WERI-Rb-1 (cell line): ENCODE measurements around the gene TENT4A.

Experiments used
- DNase-seq: peaks from one replicate; pipeline ENCODE4 v3.0.0-alpha.2; 2020
- H3K27ac ChIP-seq: fragments of 250-450 bp; sonication (Bioruptor Pico); 2 replicates; pipeline ENCODE4 v1.5.1; 2020; ENCODE audit warnings: mild to moderate bottlenecking, moderate library complexity
- H3K27me3 ChIP-seq: fragments of 250-450 bp; sonication (Bioruptor Pico); 2 replicates; pipeline ENCODE4 v1.5.1; 2021; ENCODE audit warnings: mild to moderate bottlenecking, low read depth, moderate library complexity; ENCODE audit not compliant: insufficient read depth, severe bottlenecking
- H3K36me3 ChIP-seq: fragments of 250-450 bp; sonication (Bioruptor Pico); 2 replicates; pipeline ENCODE4 v1.5.1; 2020; ENCODE audit warnings: mild to moderate bottlenecking, moderate library complexity
- H3K4me3 ChIP-seq: 2 replicates; pipeline ENCODE4 v1.5.1; 2011; ENCODE audit warnings: low read depth, mild to moderate bottlenecking, control low read depth, low read length
- H3K9me3 ChIP-seq: fragments of 250-450 bp; sonication (Bioruptor Pico); 2 replicates; pipeline ENCODE4 v1.5.1; 2021; ENCODE audit warnings: mild to moderate bottlenecking, moderate library complexity; ENCODE audit not compliant: severe bottlenecking
- TF ChIP-seq, protein P1 (sequence below): IDR thresholded peaks from 2 replicates; pipeline ENCODE4 v1.5.1; 2011; ENCODE audit warnings: low read depth, mild to moderate bottlenecking, control low read depth, inconsistent platforms, low read length

The TENT4A gene

GRCh38 chr5:6747103-6747502, 33.9 kb downstream of the TENT4A start:
- DNase-seq: no peak
- TF ChIP-seq, protein P1, sequence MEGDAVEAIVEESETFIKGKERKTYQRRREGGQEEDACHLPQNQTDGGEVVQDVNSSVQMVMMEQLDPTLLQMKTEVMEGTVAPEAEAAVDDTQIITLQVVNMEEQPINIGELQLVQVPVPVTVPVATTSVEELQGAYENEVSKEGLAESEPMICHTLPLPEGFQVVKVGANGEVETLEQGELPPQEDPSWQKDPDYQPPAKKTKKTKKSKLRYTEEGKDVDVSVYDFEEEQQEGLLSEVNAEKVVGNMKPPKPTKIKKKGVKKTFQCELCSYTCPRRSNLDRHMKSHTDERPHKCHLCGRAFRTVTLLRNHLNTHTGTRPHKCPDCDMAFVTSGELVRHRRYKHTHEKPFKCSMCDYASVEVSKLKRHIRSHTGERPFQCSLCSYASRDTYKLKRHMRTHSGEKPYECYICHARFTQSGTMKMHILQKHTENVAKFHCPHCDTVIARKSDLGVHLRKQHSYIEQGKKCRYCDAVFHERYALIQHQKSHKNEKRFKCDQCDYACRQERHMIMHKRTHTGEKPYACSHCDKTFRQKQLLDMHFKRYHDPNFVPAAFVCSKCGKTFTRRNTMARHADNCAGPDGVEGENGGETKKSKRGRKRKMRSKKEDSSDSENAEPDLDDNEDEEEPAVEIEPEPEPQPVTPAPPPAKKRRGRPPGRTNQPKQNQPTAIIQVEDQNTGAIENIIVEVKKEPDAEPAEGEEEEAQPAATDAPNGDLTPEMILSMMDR: no peak
- H3K36me3 ChIP-seq: peaks cover 96% of the 10 kb centered on the region

GRCh38 chr5:6748142-6748541, 34.9 kb downstream of the TENT4A start:
- TF ChIP-seq, protein P1: no peak
- Histone ChIP-seq H3K27ac (no peak overlapping the region), H3K9me3 (no peaks in the 10 kb centered on the region), H3K27me3 (no peaks in the 10 kb centered on the region), H3K36me3 (peaks cover 96% of the 10 kb centered on the region), H3K4me3 (no peak overlapping the region)
- DNase-seq: no peak

More at GRCh38 chr5:6747103-6747502, 33.9 kb downstream of the TENT4A start:
- no peaks in the 10 kb centered on the region for H3K9me3 ChIP-seq
- H3K27ac ChIP-seq: no peak overlapping the region
- no peak overlapping the region for H3K4me3 ChIP-seq
- H3K27me3 ChIP-seq: no peaks in the 10 kb centered on the region

DNA sequence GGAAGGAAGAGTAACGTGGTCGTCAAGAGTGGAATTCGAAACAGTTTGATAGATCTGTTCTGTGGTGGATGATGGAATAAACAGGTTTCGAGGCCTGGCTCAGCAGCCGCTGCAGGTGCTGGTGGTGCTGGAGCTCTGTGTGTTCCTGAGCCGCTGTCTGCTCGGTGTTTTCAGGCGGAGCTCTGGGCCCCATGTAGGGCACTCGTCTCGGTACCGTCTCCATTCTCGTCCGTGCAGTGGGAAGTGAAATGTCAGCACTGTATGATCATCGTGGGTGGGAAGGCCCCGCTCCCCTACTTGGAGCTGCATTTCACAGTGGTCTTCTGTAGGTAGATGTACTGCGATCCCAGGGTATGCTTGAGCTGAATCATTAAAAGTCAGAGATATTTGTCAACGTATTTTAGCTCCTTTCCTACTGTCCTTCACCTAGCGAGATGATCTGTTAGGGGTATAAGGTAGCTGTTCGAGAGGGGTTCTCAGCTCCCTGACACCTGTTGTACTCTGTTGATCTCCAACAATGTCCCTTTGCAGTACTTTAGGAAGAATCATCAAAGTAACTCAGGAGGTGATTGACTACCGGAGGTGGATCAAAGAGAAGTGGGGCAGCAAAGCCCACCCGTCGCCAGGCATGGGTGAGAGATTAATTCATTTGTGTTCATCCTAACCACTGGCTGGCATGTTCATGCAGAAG, 35.9 kb downstream of the TENT4A start:
- TF ChIP-seq, protein P1: no peak
- Histone ChIP-seq H3K36me3 (peaks cover 97% of the 10 kb centered on the region), H3K27ac (no peak overlapping the region), H3K27me3 (no peaks in the 10 kb centered on the region), H3K9me3 (no peaks in the 10 kb centered on the region), H3K4me3 (no peak overlapping the region)
- no peak for DNase-seq

DNA sequence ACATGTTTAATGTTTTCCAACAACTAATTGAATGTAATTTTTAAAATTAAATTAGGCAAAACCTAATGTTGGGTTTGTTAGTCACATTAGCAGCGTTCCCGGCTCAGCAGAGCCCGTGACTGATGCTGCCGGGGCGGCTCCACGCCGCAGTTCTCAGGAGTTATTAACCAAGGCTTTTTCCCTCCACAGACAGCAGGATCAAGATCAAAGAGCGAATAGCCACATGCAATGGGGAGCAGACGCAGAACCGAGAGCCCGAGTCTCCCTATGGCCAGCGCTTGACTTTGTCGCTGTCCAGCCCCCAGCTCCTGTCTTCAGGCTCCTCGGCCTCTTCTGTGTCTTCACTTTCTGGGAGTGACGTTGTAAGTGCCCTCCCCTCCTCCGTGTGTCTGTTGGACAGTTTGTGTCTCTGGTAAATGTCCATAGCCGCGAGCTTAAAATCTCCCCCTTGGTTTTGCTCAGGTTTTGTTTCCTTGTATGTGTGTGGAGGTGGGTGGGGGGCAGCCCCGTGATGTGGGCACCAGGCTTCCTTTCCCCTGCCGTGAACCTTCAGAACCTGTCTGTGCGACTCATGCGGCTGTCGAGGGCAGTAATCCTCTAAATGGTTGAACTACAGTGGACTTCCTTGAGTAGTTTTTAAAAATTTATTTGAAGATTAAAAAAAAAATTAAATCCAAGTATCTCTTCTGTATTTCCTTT, 37.1 kb downstream of the TENT4A start:
- Histone ChIP-seq H3K36me3 (peaks cover 98% of the 10 kb centered on the region), H3K4me3 (no peak overlapping the region), H3K9me3 (no peaks in the 10 kb centered on the region), H3K27ac (no peak overlapping the region), H3K27me3 (no peaks in the 10 kb centered on the region)
- no peak for DNase-seq
- TF ChIP-seq, protein P1: no peak

DNA sequence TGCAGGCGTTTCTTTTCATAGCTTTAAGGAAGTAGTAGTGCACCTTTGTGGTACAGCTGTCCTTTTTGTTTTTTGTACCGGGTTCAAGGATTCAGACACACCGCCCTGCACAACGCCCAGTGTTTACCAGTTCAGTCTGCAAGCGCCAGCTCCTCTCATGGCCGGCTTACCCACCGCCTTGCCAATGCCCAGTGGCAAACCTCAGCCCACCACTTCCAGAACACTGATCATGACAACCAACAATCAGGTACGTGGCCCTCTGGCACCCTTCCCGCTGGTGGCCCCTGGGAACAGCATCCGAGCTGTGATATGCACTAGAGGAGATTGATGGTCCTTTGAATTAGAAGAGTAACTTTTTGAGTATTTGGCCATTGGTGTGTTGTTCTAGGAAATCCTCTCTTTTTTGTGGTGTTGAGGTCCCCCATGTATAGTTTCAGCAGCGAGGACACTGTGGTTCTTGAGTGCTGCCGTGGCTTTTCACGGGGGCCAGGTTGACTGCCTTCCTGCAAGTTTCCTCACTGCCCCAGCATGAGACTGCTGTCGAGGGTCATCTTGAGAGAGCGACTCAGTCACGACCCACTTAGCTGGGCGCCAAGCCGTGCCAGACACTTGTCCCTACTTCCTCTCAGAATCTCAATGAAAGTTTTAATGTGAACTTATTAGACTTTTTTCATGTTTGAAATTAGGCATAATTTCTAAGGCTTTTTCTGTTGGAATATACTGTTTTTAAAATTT, 37.9 kb downstream of the TENT4A start:
- Histone ChIP-seq H3K36me3 (peaks cover 98% of the 10 kb centered on the region), H3K27ac (no peak overlapping the region), H3K27me3 (no peaks in the 10 kb centered on the region), H3K4me3 (no peak overlapping the region), H3K9me3 (no peaks in the 10 kb centered on the region)
- DNase-seq: no peak
- TF ChIP-seq, protein P1: no peak
